ENCODE results near the gene CRYBA2. TPM values are rescaled to one million over a fixed set of nuclear protein-coding genes. Genes with fewer than 3 reads are reported as not detected.

Gene CRYBA2
- total and polyA plus RNA-seq, 9 of the 15 experiments (the other 6 are each of a cell fraction or from before 2014, with no cell fraction given), result 0.11 to 1.8 (median 0.62) TPM; not detected in 5

DNA sequence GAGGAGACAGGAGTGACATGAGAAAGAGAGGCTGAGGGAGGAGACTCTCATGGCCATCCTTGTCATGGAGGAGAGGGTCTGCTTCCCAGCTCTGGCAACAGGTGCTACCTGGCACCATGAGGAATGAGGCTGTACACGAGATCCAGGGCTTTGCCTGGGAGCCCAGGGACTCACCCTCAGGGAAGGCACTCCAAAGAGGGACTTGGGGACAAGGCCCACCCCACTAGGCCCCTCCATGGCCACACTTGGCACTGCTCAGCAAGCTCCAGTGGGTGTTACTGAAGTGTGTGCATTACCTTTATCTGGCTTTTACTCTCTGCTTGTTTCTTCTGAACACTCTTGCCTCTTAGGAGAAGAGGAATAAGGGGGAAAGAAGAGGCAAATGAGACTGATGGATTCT lies 45.4 kb upstream of the CRYBA2 start:
- no peak overlapping the region for H3K27ac ChIP-seq (ENCODE audit: extremely low read depth, low read depth, low read length)
- no peaks in the 10 kb centered on the region for H3K9me1 ChIP-seq (ENCODE audit: control insufficient read depth, insufficient read depth, low read length)
- intact Hi-C loops (cut with micrococcal nuclease), result no loop called here
- H3K4me2 ChIP-seq (ENCODE audit: insufficient read depth, low read length), result no peak overlapping the region
- no peak overlapping the region for H2AFZ ChIP-seq (ENCODE audit: low read depth, low read length)
- no peak overlapping the region for H3K4me3 ChIP-seq
- ChIA-PET POLR2A (interaction anchor here (0.7 kb wide), 1 partner anchor 12 kb away, joined by 3 read pairs; no protein-coding TSS in a partner anchor), CTCF (ENCODE audit: low intra/inter-chr PET ratio) (interaction anchor here (1.6 kb wide), 1 partner anchor 9 kb away, joined by 6 read pairs; no protein-coding TSS in a partner anchor)
- BruUV-seq (replicated peaks), result no TSS peak
- H3K4me1 ChIP-seq (replicated peaks in 1 of 2; ENCODE audit: control insufficient read depth in 2 of 2, insufficient read depth in 2 of 2, low read length in 2 of 2), result no peaks in the 10 kb centered on the region
- H3K9ac ChIP-seq (ENCODE audit: insufficient read depth in 1 of 2, low read depth in 2 of 2, low read length in 2 of 2), result no peak overlapping the region
- no peaks in the 10 kb centered on the region for H3K36me3 ChIP-seq (ENCODE audit: control insufficient read depth, insufficient read depth, low read length)
- no peaks in the 10 kb centered on the region for H3K9me3 ChIP-seq (replicated peaks; ENCODE audit: control insufficient read depth, insufficient read depth, low read depth, low read length)
- DNase-seq (ENCODE audit: extremely low read depth in 1 of 4, low spot score in 3 of 4), result no peak
- TF ChIP-seq ZNF282 (CRISPR knock-in tag; IDR thresholded peaks at IDR 0.05) (no peak), JUNB (CRISPR knock-in tag; conservative IDR thresholded peaks at IDR 0.05) (no peak)
- H4K20me1 ChIP-seq (replicated peaks; ENCODE audit: control insufficient read depth, insufficient read depth, low read length), result no peaks in the 10 kb centered on the region
- in situ Hi-C loops (cut with MboI), result no loop called here
- 0% methylated on average over 1 of the region's 1 CpG for WGBS (ENCODE audit: insufficient coverage, low coverage, missing lambda C conversion rate)
- no peak for FAIRE-seq
- no peaks in the 10 kb centered on the region for H3K79me2 ChIP-seq (ENCODE audit: control insufficient read depth, insufficient read depth, low read length)
- ATAC-seq, result no peak
- H3K27me3 ChIP-seq (ENCODE audit: control insufficient read depth in 2 of 2, insufficient read depth in 2 of 2, low read length in 2 of 2), result peaks cover 3 to 34% of the 10 kb centered on the region in 2 experiments; a peak in 4 of 5 replicates

DNA sequence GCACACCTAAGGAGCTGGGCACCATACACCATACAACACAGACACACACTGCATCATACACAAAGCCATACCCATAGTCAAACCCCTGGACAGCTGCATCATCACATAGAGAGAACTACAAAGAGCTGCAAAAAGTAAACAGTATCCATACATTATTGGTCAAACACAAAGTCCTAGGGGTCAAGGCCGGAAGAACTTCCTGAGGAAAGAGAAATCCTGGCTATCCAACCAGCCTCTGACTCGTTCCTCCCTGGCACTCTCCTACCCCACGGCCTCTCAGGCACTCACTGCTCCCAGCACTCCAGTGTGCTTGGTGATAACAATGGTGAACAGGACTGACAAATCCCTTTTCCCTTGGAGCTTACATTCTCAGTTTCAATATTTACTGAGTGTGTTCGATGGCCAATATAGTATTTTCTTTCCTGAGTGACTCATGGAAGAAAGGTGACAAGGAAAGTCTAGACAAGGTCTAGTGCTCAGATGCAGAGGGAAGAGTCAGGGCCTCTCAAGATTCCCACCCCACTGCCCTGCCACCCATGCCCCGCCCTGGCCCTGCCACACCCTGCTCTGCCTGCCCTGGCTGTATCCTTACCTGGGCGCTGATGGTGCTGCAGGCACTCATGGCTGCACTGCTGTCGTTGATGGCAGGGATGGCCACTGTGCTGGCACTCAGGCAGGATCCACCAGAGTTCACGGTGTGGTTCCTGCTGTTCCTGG lies 44.7 kb upstream of the CRYBA2 start:
- Histone ChIP-seq H3K9me1 (ENCODE audit: control insufficient read depth, insufficient read depth, low read length) (no peaks in the 10 kb centered on the region), H4K20me1 (replicated peaks; ENCODE audit: control insufficient read depth, insufficient read depth, low read length) (no peaks in the 10 kb centered on the region), H3K27me3 (ENCODE audit: control insufficient read depth in 2 of 2, insufficient read depth in 2 of 2, low read length in 2 of 2) (peaks cover 3 to 31% of the 10 kb centered on the region in 2 experiments; a peak in 4 of 5 replicates), H2AFZ (ENCODE audit: low read depth, low read length) (no peak overlapping the region), H3K9ac (ENCODE audit: insufficient read depth in 1 of 2, low read depth in 2 of 2, low read length in 2 of 2) (no peak overlapping the region), H3K9me3 (replicated peaks; ENCODE audit: control insufficient read depth, insufficient read depth, low read depth, low read length) (no peaks in the 10 kb centered on the region), H3K36me3 (ENCODE audit: control insufficient read depth, insufficient read depth, low read length) (no peaks in the 10 kb centered on the region), H3K79me2 (ENCODE audit: control insufficient read depth, insufficient read depth, low read length) (no peaks in the 10 kb centered on the region), H3K4me2 (ENCODE audit: insufficient read depth, low read length) (no peak overlapping the region), H3K4me3 (no peak overlapping the region), H3K27ac (ENCODE audit: extremely low read depth, low read depth, low read length) (no peak overlapping the region), H3K4me1 (replicated peaks in 1 of 2; ENCODE audit: control insufficient read depth in 2 of 2, insufficient read depth in 2 of 2, low read length in 2 of 2) (no peaks in the 10 kb centered on the region)
- FAIRE-seq (no peak), DNase-seq (ENCODE audit: extremely low read depth in 1 of 4, low spot score in 3 of 4) (no peak), ATAC-seq (no peak)
- no TSS peak for BruUV-seq (replicated peaks)
- CTCF ChIA-PET (ENCODE audit: low intra/inter-chr PET ratio), result interaction anchor here (1.6 kb wide), 1 partner anchor 8 kb away, joined by 6 read pairs; no protein-coding TSS in a partner anchor
- in situ Hi-C loops (cut with MboI), result no loop called here
- TF ChIP-seq, protein P1, sequence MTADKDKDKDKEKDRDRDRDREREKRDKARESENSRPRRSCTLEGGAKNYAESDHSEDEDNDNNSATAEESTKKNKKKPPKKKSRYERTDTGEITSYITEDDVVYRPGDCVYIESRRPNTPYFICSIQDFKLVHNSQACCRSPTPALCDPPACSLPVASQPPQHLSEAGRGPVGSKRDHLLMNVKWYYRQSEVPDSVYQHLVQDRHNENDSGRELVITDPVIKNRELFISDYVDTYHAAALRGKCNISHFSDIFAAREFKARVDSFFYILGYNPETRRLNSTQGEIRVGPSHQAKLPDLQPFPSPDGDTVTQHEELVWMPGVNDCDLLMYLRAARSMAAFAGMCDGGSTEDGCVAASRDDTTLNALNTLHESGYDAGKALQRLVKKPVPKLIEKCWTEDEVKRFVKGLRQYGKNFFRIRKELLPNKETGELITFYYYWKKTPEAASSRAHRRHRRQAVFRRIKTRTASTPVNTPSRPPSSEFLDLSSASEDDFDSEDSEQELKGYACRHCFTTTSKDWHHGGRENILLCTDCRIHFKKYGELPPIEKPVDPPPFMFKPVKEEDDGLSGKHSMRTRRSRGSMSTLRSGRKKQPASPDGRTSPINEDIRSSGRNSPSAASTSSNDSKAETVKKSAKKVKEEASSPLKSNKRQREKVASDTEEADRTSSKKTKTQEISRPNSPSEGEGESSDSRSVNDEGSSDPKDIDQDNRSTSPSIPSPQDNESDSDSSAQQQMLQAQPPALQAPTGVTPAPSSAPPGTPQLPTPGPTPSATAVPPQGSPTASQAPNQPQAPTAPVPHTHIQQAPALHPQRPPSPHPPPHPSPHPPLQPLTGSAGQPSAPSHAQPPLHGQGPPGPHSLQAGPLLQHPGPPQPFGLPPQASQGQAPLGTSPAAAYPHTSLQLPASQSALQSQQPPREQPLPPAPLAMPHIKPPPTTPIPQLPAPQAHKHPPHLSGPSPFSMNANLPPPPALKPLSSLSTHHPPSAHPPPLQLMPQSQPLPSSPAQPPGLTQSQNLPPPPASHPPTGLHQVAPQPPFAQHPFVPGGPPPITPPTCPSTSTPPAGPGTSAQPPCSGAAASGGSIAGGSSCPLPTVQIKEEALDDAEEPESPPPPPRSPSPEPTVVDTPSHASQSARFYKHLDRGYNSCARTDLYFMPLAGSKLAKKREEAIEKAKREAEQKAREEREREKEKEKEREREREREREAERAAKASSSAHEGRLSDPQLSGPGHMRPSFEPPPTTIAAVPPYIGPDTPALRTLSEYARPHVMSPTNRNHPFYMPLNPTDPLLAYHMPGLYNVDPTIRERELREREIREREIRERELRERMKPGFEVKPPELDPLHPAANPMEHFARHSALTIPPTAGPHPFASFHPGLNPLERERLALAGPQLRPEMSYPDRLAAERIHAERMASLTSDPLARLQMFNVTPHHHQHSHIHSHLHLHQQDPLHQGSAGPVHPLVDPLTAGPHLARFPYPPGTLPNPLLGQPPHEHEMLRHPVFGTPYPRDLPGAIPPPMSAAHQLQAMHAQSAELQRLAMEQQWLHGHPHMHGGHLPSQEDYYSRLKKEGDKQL (CRISPR knock-in tag; IDR thresholded peaks at IDR 0.05; ENCODE audit: borderline replicate concordance), result no peak
- POLR2A ChIA-PET, result interaction anchor here (0.7 kb wide), 1 partner anchor 12 kb away, joined by 3 read pairs; no protein-coding TSS in a partner anchor
- 0% methylated on average over 8 of the region's 8 CpGs for WGBS (ENCODE audit: insufficient coverage, low coverage, missing lambda C conversion rate)
- intact Hi-C loops (cut with micrococcal nuclease), result no loop called here

All from K562 (cell line).